CD1c-positive myeloid dendritic cell (primary cell): ENCODE data around the gene DHX15.
"Not testable (repeated sequence)": the region's sequence is repeated elsewhere in the genome, so short reads cannot be mapped to it uniquely, and the experiment has no call there.

Source experiments
- DNase-seq: peaks from one replicate; pipeline ENCODE4 v3.0.0-alpha.2; 2016; ENCODE audit errors: extremely low spot score

DHX15 gene

GRCh38 chr4:24544208-24544988 is 40.0 kb downstream of the DHX15 start:
- DNase-seq, result no peak

- no peak for DNase-seq
Observed at GRCh38 chr4:24537025-24537424, 47.3 kb downstream of the DHX15 start.

- DNase-seq, result no peak
Observed at GRCh38 chr4:24535399-24535798, 49.0 kb downstream of the DHX15 start.

- DNase-seq, result no peak
Observed at GRCh38 chr4:24533364-24533763, 51.0 kb downstream of the DHX15 start.

- DNase-seq, result no peak
Observed at GRCh38 chr4:24529555-24529954, 54.8 kb downstream of the DHX15 start.

- DNase-seq, result no peak
Observed at GRCh38 chr4:24527371-24527770, 57.0 kb downstream of the DHX15 start.

GRCh38 chr4:24521544-24521943 is 62.8 kb downstream of the DHX15 start:
- DNase-seq, result no peak

GRCh38 chr4:24519649-24520048 is 64.7 kb downstream of the DHX15 start:
- DNase-seq, result no peak

GRCh38 chr4:24517676-24518075 is 66.7 kb downstream of the DHX15 start:
- DNase-seq, result no peak

- DNase-seq, result no peak
Observed at GRCh38 chr4:24516926-24517325, 67.4 kb downstream of the DHX15 start.

GRCh38 chr4:24515698-24516097 is 68.7 kb downstream of the DHX15 start:
- no peak for DNase-seq

GRCh38 chr4:24514808-24515207 is 69.5 kb downstream of the DHX15 start:
- DNase-seq, result no peak

GRCh38 chr4:24513718-24514117 is 70.6 kb downstream of the DHX15 start:
- no peak for DNase-seq

- no peak for DNase-seq
Observed at GRCh38 chr4:24511371-24512063, 72.8 kb downstream of the DHX15 start.

GRCh38 chr4:24510091-24510490 is 74.3 kb downstream of the DHX15 start:
- DNase-seq, result no peak

GRCh38 chr4:24508541-24508940 is 75.8 kb downstream of the DHX15 start:
- DNase-seq, result no peak

- no peak for DNase-seq
Observed at GRCh38 chr4:24507439-24507838, 76.9 kb downstream of the DHX15 start.

- not testable (repeated sequence) for DNase-seq
Observed at GRCh38 chr4:24503090-24503489, 81.3 kb downstream of the DHX15 start.

- no peak for DNase-seq
Observed at GRCh38 chr4:24497221-24497620, 87.1 kb downstream of the DHX15 start.

- no peak for DNase-seq
Observed at GRCh38 chr4:24496597-24496996, 87.8 kb downstream of the DHX15 start.

- DNase-seq, result no peak
Observed at GRCh38 chr4:24495388-24495787, 89.0 kb downstream of the DHX15 start.

- DNase-seq, result no peak
Observed at GRCh38 chr4:24489870-24490269, 94.5 kb downstream of the DHX15 start.

GRCh38 chr4:24488399-24489164 is 95.8 kb downstream of the DHX15 start:
- DNase-seq, result peak; percentile 75
